Endothelial cell of umbilical vein (primary cell): ENCODE results near the gene BAAT. TPM values are rescaled to one million over a fixed set of nuclear protein-coding genes. Genes with fewer than 3 reads are reported as not detected.

Source experiments
- BruUV-seq: library from RNA; stranded (reverse); fragments of 400-500 nt; replicated peaks from 2 replicates; lab custom pipeline; 2021; lab: Mats Ljungman, UMichigan
- CTCF ChIA-PET: fragments of 300-600, 350-600 bp; sonication (Branson Sonifier 250); formaldehyde crosslinking; loops from one replicate; lab custom pipeline; 2021; ENCODE audit warnings: antibody characterized with exemption, inconsistent platforms; lab: Charles Lee
- POLR2A ChIA-PET: fragments of 300-600, 350-600 bp; sonication (Branson Sonifier 250); formaldehyde crosslinking; loops from one replicate; lab custom pipeline; 2021; ENCODE audit warnings: antibody characterized with exemption, inconsistent platforms; lab: Charles Lee
- DNase-seq: peaks from one replicate; pipeline ENCODE4 v3.0.0-alpha.2; 2011; ENCODE audit warnings: low read depth, low spot score
- FAIRE-seq: peaks from 2 replicates; lab custom pipeline; 2011; peaks lifted over from hg19 to GRCh38; lab: Jason Lieb, UNC
- H2AFZ ChIP-seq: 2 replicates; pipeline ENCODE4 v1.6.0; 2012; ENCODE audit warnings: low read depth, low read length, control low read depth, inconsistent platforms
- H3K27ac ChIP-seq: 2 replicates; pipeline ENCODE4 v1.5.1; 2011; ENCODE audit warnings: low read depth, mild to moderate bottlenecking, control low read depth, low read length, moderate library complexity; ENCODE audit not compliant: insufficient read depth
- H3K27me3 ChIP-seq, 2 experiments: 2 replicates each; pipeline versions ENCODE4 v1.6.0 to v1.6.1; 2011; ENCODE audit warnings: low read length in 2 of 2, mixed read lengths in 1 of 2; ENCODE audit not compliant: control insufficient read depth in 2 of 2, insufficient read depth in 2 of 2
- H3K36me3 ChIP-seq, 2 experiments: 2 replicates in 1 of 2; 3 replicates in 1 of 2; pipeline ENCODE4 v1.5.1; 2011; ENCODE audit warnings: low read length in 2 of 2, mild to moderate bottlenecking in 1 of 2, moderate library complexity in 1 of 2; ENCODE audit not compliant: control insufficient read depth in 2 of 2, insufficient read depth in 2 of 2; ENCODE audit errors: extremely low read depth in 1 of 2
- H3K4me1 ChIP-seq: 3 replicates; pipeline ENCODE4 v1.5.1; 2011; ENCODE audit warnings: mild to moderate bottlenecking, low read length; ENCODE audit not compliant: control insufficient read depth, insufficient read depth; ENCODE audit errors: extremely low read depth
- H3K4me2 ChIP-seq: 2 replicates; pipeline ENCODE4 v1.6.1; 2011; ENCODE audit warnings: low read length, control low read depth, mixed read lengths; ENCODE audit not compliant: insufficient read depth
- H3K4me3 ChIP-seq, 3 experiments: fragments of 200-600 bp in 1 of 3; sonication (generic), shearing (Covaris generic) in 1 of 3; replicated peaks in 1 of 3; 2 replicates each; pipeline ENCODE4 v1.5.1; 2011 to 2016; ENCODE audit warnings: control low read depth in 3 of 3, low read length in 3 of 3, mild to moderate bottlenecking in 2 of 3, inconsistent platforms in 1 of 3, low read depth in 1 of 3, moderate library complexity in 1 of 3; ENCODE audit not compliant: insufficient read depth in 1 of 3
- H3K79me2 ChIP-seq: 2 replicates; pipeline ENCODE4 v1.6.0; 2012; ENCODE audit warnings: low read length, inconsistent platforms; ENCODE audit not compliant: control insufficient read depth, insufficient read depth
- H3K9ac ChIP-seq: replicated peaks from 2 replicates; pipeline ENCODE3; 2011; ENCODE audit warnings: low read length, control low read depth; ENCODE audit not compliant: insufficient read depth; ENCODE audit errors: extremely low read depth
- H3K9me1 ChIP-seq: replicated peaks from 3 replicates; pipeline ENCODE4 v1.6.0; 2011; ENCODE audit warnings: mild to moderate bottlenecking, low read length; ENCODE audit not compliant: control insufficient read depth, insufficient read depth; ENCODE audit errors: extremely low read depth
- H3K9me3 ChIP-seq: replicated peaks from 2 replicates; pipeline ENCODE4 v1.5.1; 2012; ENCODE audit warnings: low read length, inconsistent platforms; ENCODE audit not compliant: control insufficient read depth, insufficient read depth
- H4K20me1 ChIP-seq: replicated peaks from 2 replicates; pipeline ENCODE3; 2011; ENCODE audit warnings: mild to moderate bottlenecking, low read length; ENCODE audit not compliant: control insufficient read depth, insufficient read depth; ENCODE audit errors: extremely low read depth
- CTCF ChIP-seq, 2 donors: IDR thresholded peaks; 1 replicate in 1 of 2; 2 replicates in 1 of 2; pipeline ENCODE4 v1.5.1; 2011; ENCODE audit warnings: low read length in 2 of 2, mild to moderate bottlenecking in 2 of 2, moderate library complexity in 2 of 2, control low read depth in 1 of 2, inconsistent platforms in 1 of 2, low read depth in 1 of 2; ENCODE audit not compliant: insufficient read depth in 1 of 2; ENCODE audit errors: extremely low read depth in 1 of 2
- EZH2 ChIP-seq: IDR thresholded peaks from 2 replicates; pipeline ENCODE4 v1.6.1; 2012; ENCODE audit warnings: borderline replicate concordance, low read depth, mild to moderate bottlenecking, moderate library complexity, low read length, inconsistent platforms; ENCODE audit not compliant: severe bottlenecking
- FOS ChIP-seq: IDR thresholded peaks from 2 replicates; pipeline ENCODE4 v1.6.1; 2011; ENCODE audit warnings: mild to moderate bottlenecking, low read length, moderate library complexity, borderline replicate concordance; ENCODE audit not compliant: insufficient read depth
- GATA2 ChIP-seq: IDR thresholded peaks from 2 replicates; pipeline ENCODE4 v1.7.0; 2011; ENCODE audit warnings: low read depth, mild to moderate bottlenecking, moderate library complexity, mixed read lengths, low read length; ENCODE audit not compliant: insufficient read length, insufficient read depth
- JUN ChIP-seq: IDR thresholded peaks from 2 replicates; pipeline ENCODE4 v1.6.1; 2011; ENCODE audit warnings: borderline replicate concordance, low read depth; ENCODE audit not compliant: insufficient read length, insufficient read depth
- MAX ChIP-seq: IDR thresholded peaks from 2 replicates; pipeline ENCODE4 v1.6.1; 2011; ENCODE audit not compliant: insufficient read depth, insufficient read length
- MYC ChIP-seq: IDR thresholded peaks from one replicate; pipeline ENCODE4 v1.6.1; 2011; ENCODE audit warnings: mild to moderate bottlenecking, low read depth, low read length
- POLR2A ChIP-seq: IDR thresholded peaks from 2 replicates; pipeline ENCODE4 v1.6.1; 2012; ENCODE audit warnings: low read depth, mild to moderate bottlenecking, control low read depth, low read length
- POLR2AphosphoS5 ChIP-seq: IDR thresholded peaks from 2 replicates; pipeline ENCODE4 v1.6.1; 2012; ENCODE audit warnings: low read depth, mild to moderate bottlenecking, control low read depth, low read length, moderate library complexity; ENCODE audit not compliant: insufficient read depth
- dilution Hi-C: fragments of 300-500 bp; cut with MboI; formaldehyde crosslinking; loops from one replicate; pipeline ENCODE4 v1.15.0; 2019; ENCODE audit warnings: low sequenced_read_pairs; ENCODE audit not compliant: extremely low pct_ligation_motif_present
- intact Hi-C: fragments of 100-400 bp; cut with micrococcal nuclease; formaldehyde crosslinking; loops from one replicate; pipeline ENCODE4 v1.10.0; 2022
- polyA plus RNA-seq, 4 experiments: library from polyadenylated mRNA; depleted of rRNA in 3 of 4; stranded (reverse) in 3 of 4; unstranded in 1 of 4; fragments of >200 nt; gene quantifications; 2 replicates each; pipeline versions ENCODE4 v1.2.1 to v1.2.3, GENCODE V29; 2011 to 2012; ENCODE audit warnings: missing spikeins in 1 of 4
- total RNA-seq: library from RNA; stranded (reverse); gene quantifications from 2 replicates; pipeline ENCODE4 v1.2.3, GENCODE V29; 2021

The BAAT gene
- total and polyA plus RNA-seq, 2 donors (not counting 3 experiments of a cell fraction or from before 2014, with no cell fraction given) = 0.01 TPM; not detected in 1

- DNase-seq (no peak), FAIRE-seq (no peak)
- Histone ChIP-seq H3K27me3 (no peaks in the 10 kb centered on the region), H3K9me1 (no peaks in the 10 kb centered on the region), H4K20me1 (no peaks in the 10 kb centered on the region), H3K9ac (no peak overlapping the region), H3K4me3 (no peak overlapping the region), H3K9me3 (no peaks in the 10 kb centered on the region), H3K79me2 (no peaks in the 10 kb centered on the region), H3K36me3 (no peaks in the 10 kb centered on the region), H3K4me1 (no peaks in the 10 kb centered on the region), H3K4me2 (no peak overlapping the region), H2AFZ (no peak overlapping the region), H3K27ac (no peak overlapping the region)
- BruUV-seq = no TSS peak
- POLR2A ChIA-PET = no interaction called here
- intact Hi-C loops = no loop called here
- CTCF ChIA-PET = no interaction called here
- TF ChIP-seq GATA2 (no peak), POLR2AphosphoS5 (no peak), EZH2 (no peak), FOS (no peak), MYC (no peak), MAX (no peak), POLR2A (no peak), JUN (no peak), CTCF (IDR thresholded peaks at IDR 0.05; ENCODE audit: extremely low read depth in 1 of 2, insufficient read depth in 1 of 2, low read depth in 1 of 2, low read length in 2 of 2) (no peak)
- dilution Hi-C loops = no loop called here
Observed at GRCh38 chr9:101341958-101342357, 42.8 kb downstream of the BAAT start.
